ENCODE results near the gene SLC26A3.

The SLC26A3 gene

GRCh38 chr7:107743567-107744344 is 59.3 kb downstream of the SLC26A3 start, which contains the start of gene CBLL1:
TSS of gene CBLL1 (plus strand) at chr7:107744142. CDS start at chr7:107744164, 22 bp downstream.
- DNase-seq: peak; percentile 95 to 97

- no peak for DNase-seq
Observed at GRCh38 chr7:107742678-107743566, 60.1 kb downstream of the SLC26A3 start.

- DNase-seq: no peak
Observed at GRCh38 chr7:107728276-107728675, 74.7 kb downstream of the SLC26A3 start.

GRCh38 chr7:107726356-107727130 is 76.5 kb downstream of the SLC26A3 start:
- no peak for DNase-seq

DNA sequence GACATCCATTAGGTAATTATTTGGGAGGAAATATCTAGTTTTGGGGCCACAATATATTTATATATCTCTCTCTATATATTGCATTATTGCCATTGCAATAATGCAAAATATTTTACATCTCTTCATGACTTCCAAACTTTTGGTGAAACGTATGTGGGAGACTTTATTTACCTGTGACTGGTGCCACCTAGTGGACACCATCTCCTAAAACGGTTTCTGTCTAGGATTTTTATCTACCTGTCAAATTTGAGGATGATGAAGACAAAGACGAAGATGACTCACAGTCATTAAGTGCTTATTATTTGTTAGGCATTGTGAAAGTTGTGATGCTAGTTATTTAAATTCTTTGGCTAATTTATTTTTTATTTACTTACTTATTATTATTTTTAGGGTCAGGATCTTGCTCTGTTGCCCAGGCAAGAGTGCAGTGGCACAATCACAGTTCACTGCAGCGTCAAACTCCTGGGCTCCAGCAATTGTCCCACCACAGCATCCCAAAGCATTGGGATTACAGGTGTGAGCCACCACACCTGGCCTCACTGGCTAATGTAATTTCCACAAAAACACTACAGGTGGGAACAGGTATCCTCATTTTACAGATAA is 77.8 kb downstream of the SLC26A3 start:
- peak; percentile 45 to 60 for DNase-seq

- no peak for DNase-seq
Observed at GRCh38 chr7:107723255-107723654, 79.8 kb downstream of the SLC26A3 start.

GRCh38 chr7:107721286-107721685 is 81.7 kb downstream of the SLC26A3 start:
- DNase-seq: no peak

- DNase-seq: no peak
Observed at GRCh38 chr7:107718456-107719193, 84.4 kb downstream of the SLC26A3 start.

DNA sequence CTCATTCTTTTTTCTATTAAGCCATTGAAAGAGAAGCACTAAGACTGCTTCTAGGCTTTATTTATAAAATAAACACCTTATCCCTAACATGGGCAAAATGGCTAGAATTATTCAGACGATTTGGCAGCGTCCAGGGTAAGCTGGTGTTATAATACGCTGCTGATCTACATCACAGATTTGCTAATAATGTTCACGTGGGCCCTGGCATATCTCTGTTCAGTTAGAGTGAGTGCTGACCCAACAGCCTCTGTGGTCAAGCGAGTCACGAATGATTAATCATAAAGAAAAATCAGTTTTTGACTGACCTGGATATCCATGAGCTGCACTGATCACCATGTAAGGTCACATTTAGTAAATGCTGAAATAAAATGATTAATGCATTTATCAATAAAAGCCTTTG is 87.5 kb downstream of the SLC26A3 start:
- no peak for DNase-seq

Measured in CD4-positive, alpha-beta T cell treated with Interferon alpha-2 for 1 hour (primary cell).